ENCODE data around the gene PHAF1.

Gene PHAF1

GRCh38 chr16:67157106-67157748, 47.5 kb downstream of the PHAF1 start:
- no peak for DNase-seq
- TF ChIP-seq POLR2A (IDR thresholded peaks at IDR 0.05; ENCODE audit: low read length) = no peak
- no peak for TF ChIP-seq GATA1 (IDR thresholded peaks at IDR 0.05; ENCODE audit: low read depth, low read length)

GRCh38 chr16:67157892-67158635, 48.3 kb downstream of the PHAF1 start:
- TF ChIP-seq GATA1 (IDR thresholded peaks at IDR 0.05; ENCODE audit: low read depth, low read length) = no peak
- no peak for TF ChIP-seq POLR2A (IDR thresholded peaks at IDR 0.05; ENCODE audit: low read length)
- no peak for DNase-seq

GRCh38 chr16:67158637-67159600, 49.2 kb downstream of the PHAF1 start:
- TF ChIP-seq GATA1 (IDR thresholded peaks at IDR 0.05; ENCODE audit: low read depth, low read length) (no peak), POLR2A (IDR thresholded peaks at IDR 0.05; ENCODE audit: low read length) (no peak)
- peak; percentile 42 to 55 for DNase-seq

GRCh38 chr16:67161595-67162058, 51.9 kb downstream of the PHAF1 start:
- no peak for DNase-seq
- TF ChIP-seq POLR2A (IDR thresholded peaks at IDR 0.05; ENCODE audit: low read length) (no peak), GATA1 (IDR thresholded peaks at IDR 0.05; ENCODE audit: low read depth, low read length) (no peak)

- DNase-seq = no peak
- TF ChIP-seq POLR2A (IDR thresholded peaks at IDR 0.05; ENCODE audit: low read length) (no peak), GATA1 (IDR thresholded peaks at IDR 0.05; ENCODE audit: low read depth, low read length) (no peak)
Observed at GRCh38 chr16:67162506-67163163, 52.9 kb downstream of the PHAF1 start.

- DNase-seq = peak; percentile 41 to 61
- TF ChIP-seq POLR2A (IDR thresholded peaks at IDR 0.05; ENCODE audit: low read length) = no peak
- no peak for TF ChIP-seq GATA1 (IDR thresholded peaks at IDR 0.05; ENCODE audit: low read depth, low read length)
Observed at GRCh38 chr16:67163164-67163998, 53.6 kb downstream of the PHAF1 start.

- DNase-seq = no peak
Observed at GRCh38 chr16:67163999-67164558, 54.3 kb downstream of the PHAF1 start.

GRCh38 chr16:67164599-67165061, 54.9 kb downstream of the PHAF1 start, which contains the start of gene HSF4:
Gene HSF4 (plus strand): TSS chr16:67164745. CDS start chr16:67164812, 67 bp downstream.
- TF ChIP-seq GATA1 (IDR thresholded peaks at IDR 0.05; ENCODE audit: low read depth, low read length) (no peak), POLR2A (IDR thresholded peaks at IDR 0.05; ENCODE audit: low read length) (no peak)
- peak; percentile 48 to 57 for DNase-seq

More at GRCh38 chr16:67163999-67164558, 54.3 kb downstream of the PHAF1 start:
- TF ChIP-seq GATA1 (IDR thresholded peaks at IDR 0.05; ENCODE audit: low read depth, low read length) (no peak), POLR2A (IDR thresholded peaks at IDR 0.05; ENCODE audit: low read length) (no peak)

- TF ChIP-seq POLR2A (IDR thresholded peaks at IDR 0.05; ENCODE audit: low read length) = no peak
- TF ChIP-seq GATA1 (IDR thresholded peaks at IDR 0.05; ENCODE audit: low read depth, low read length) = no peak
- peak in 1 of 2 experiments; percentile 21 for DNase-seq
Observed at GRCh38 chr16:67165121-67166078, 55.7 kb downstream of the PHAF1 start.

- no peak for DNase-seq
Observed at GRCh38 chr16:67166110-67166547, 56.4 kb downstream of the PHAF1 start.

More at GRCh38 chr16:67166110-67166547, 56.4 kb downstream of the PHAF1 start:
- TF ChIP-seq GATA1 (IDR thresholded peaks at IDR 0.05; ENCODE audit: low read depth, low read length) (no peak), POLR2A (IDR thresholded peaks at IDR 0.05; ENCODE audit: low read length) (no peak)
